GM12878 (cell line): ENCODE results near the gene TRIP12. TPM values are rescaled to one million over a fixed set of nuclear protein-coding genes. Genes with fewer than 3 reads are reported as not detected.

Experiments used
- ATAC-seq: fragments of 200-7000 bp; cut with Tn5 transposase; 3 replicates; pipeline ENCODE4 v1.9.1; 2020; ENCODE audit warnings: mild to moderate bottlenecking, moderate library complexity
- BruUV-seq: library from RNA; stranded (reverse); fragments of 400-500 nt; replicated peaks from 2 replicates; lab custom pipeline; 2021; lab: Mats Ljungman, UMichigan
- CTCF ChIA-PET: fragments of 300-600 bp; sonication (Branson Sonifier 250); formaldehyde crosslinking; extraction: SDS; loops from one replicate; lab custom pipeline; 2021; ENCODE audit warnings: inconsistent platforms; lab: Yijun Ruan, JAX
- POLR2A ChIA-PET: fragments of 350-600 bp; formaldehyde crosslinking; extraction: SDS; loops from one replicate; lab custom pipeline; 2021; ENCODE audit warnings: inconsistent platforms; lab: Charles Lee
- RAD21 ChIA-PET: fragments of 300-600 bp; sonication (Branson Sonifier 250); formaldehyde crosslinking; loops from one replicate; lab custom pipeline; 2023; ENCODE audit warnings: antibody characterized with exemption; ENCODE audit not compliant: unreplicated experiment; lab: Charles Lee
- SMC1A ChIA-PET: fragments of 300-600 bp; sonication (Branson Sonifier 250); formaldehyde crosslinking; loops from one replicate; lab custom pipeline; 2023; ENCODE audit not compliant: unreplicated experiment, uncharacterized antibody; lab: Charles Lee
- DNase-seq: peaks from one replicate; pipeline ENCODE4 v3.0.0-alpha.2; 2011; ENCODE audit warnings: low read depth, low spot score
- FAIRE-seq: peaks from 3 replicates; lab custom pipeline; 2011; peaks lifted over from hg19 to GRCh38; lab: Jason Lieb, UNC
- H2AFZ ChIP-seq: 2 replicates; pipeline ENCODE4 v1.6.0; 2011; ENCODE audit warnings: low read depth, low read length, control low read depth; ENCODE audit not compliant: control insufficient read depth
- H3K27ac ChIP-seq: 2 replicates; pipeline ENCODE4 v1.5.1; 2011; ENCODE audit warnings: control low read depth; ENCODE audit not compliant: control insufficient read depth, insufficient read depth
- H3K27me3 ChIP-seq, 2 experiments: replicated peaks in 1 of 2; 2 replicates each; pipeline versions ENCODE4 v1.6.0 to v1.6.1; 2011; ENCODE audit warnings: low read length in 1 of 2; ENCODE audit not compliant: control insufficient read depth in 2 of 2, insufficient read depth in 2 of 2
- H3K36me3 ChIP-seq, 2 experiments: 2 replicates each; pipeline ENCODE4 v1.5.1; 2011; ENCODE audit warnings: low read length in 1 of 2; ENCODE audit not compliant: control insufficient read depth in 2 of 2, insufficient read depth in 2 of 2
- H3K4me1 ChIP-seq: 2 replicates; pipeline ENCODE4 v1.6.1; 2011; ENCODE audit warnings: mild to moderate bottlenecking, low read length, moderate library complexity, mixed read lengths; ENCODE audit not compliant: control insufficient read depth, insufficient read depth
- H3K4me2 ChIP-seq: 2 replicates; pipeline ENCODE4 v1.6.0; 2011; ENCODE audit warnings: control low read depth; ENCODE audit not compliant: control insufficient read depth, insufficient read depth
- H3K4me3 ChIP-seq: fragments of 200-600 bp; sonication (generic); 2 replicates; pipeline ENCODE4 v1.5.1; 2016
- H3K79me2 ChIP-seq: 2 replicates; pipeline ENCODE4 v1.6.0; 2011; ENCODE audit warnings: low read length; ENCODE audit not compliant: control insufficient read depth, insufficient read depth
- H3K9ac ChIP-seq: 2 replicates; pipeline ENCODE4 v1.8.0; 2011; ENCODE audit warnings: low read length, control low read depth, mixed read lengths; ENCODE audit not compliant: control insufficient read depth, insufficient read depth
- H3K9me3 ChIP-seq: replicated peaks from 3 replicates; pipeline ENCODE4 v1.5.1; 2011; ENCODE audit warnings: mild to moderate bottlenecking, low read length; ENCODE audit not compliant: control insufficient read depth, insufficient read depth
- H4K20me1 ChIP-seq: 2 replicates; pipeline ENCODE4 v1.6.0; 2011; ENCODE audit not compliant: control insufficient read depth, insufficient read depth
- BHLHE40 ChIP-seq, 2 experiments: fragments of 450-650 bp in 1 of 2; IDR thresholded peaks; 2 replicates each; pipeline ENCODE4 v1.6.1; 2011 to 2017; ENCODE audit warnings: low read depth in 2 of 2, borderline replicate concordance in 1 of 2, improper control_type of control experiment in 1 of 2, low read length in 1 of 2, mild to moderate bottlenecking in 1 of 2
- KAT2A ChIP-seq: conservative IDR thresholded peaks from 2 replicates; pipeline ENCODE4 v1.6.1; 2011; ENCODE audit warnings: low read depth, low read length; ENCODE audit not compliant: control insufficient read depth
- NFXL1 ChIP-seq: fragments of 450-650 bp; IDR thresholded peaks from 2 replicates; pipeline ENCODE4 v1.6.1; 2017; ENCODE audit warnings: antibody characterized with exemption, mild to moderate bottlenecking, borderline replicate concordance
- STAT3 ChIP-seq: IDR thresholded peaks from 2 replicates; pipeline ENCODE4 v1.6.1; 2011; ENCODE audit warnings: low read depth, low read length, improper control_type of control experiment
- TCF12 ChIP-seq: IDR thresholded peaks from 2 replicates; pipeline ENCODE4 v1.6.1; 2011; ENCODE audit warnings: low read depth, mild to moderate bottlenecking, low read length
- WGBS: methylation state at CpG from one replicate; pipeline ENCODE4 v1.1.6; 2016; ENCODE audit warnings: low lambda C conversion rate; ENCODE audit not compliant: insufficient replicate concordance, insufficient coverage; ENCODE audit errors: missing lambda C conversion rate; 5-methylcytosine and 5-hydroxymethylcytosine counted together
- in situ Hi-C: fragments of 300-500 bp; cut with MboI; formaldehyde crosslinking; loops from 9 replicates; pipeline ENCODE4 v1.14.3; 2018; ENCODE audit warnings: mixed read lengths
- intact Hi-C: fragments of 100-400 bp; cut with micrococcal nuclease; formaldehyde crosslinking; loops from one replicate; pipeline ENCODE4 v1.14.2; 2022; ENCODE audit not compliant: unreplicated experiment
- polyA plus RNA-seq, 11 experiments: library from polyadenylated mRNA; depleted of rRNA in 4 of 11; unstranded in 6 of 11; stranded (reverse) in 5 of 11; fragments of >200 nt; fragmentation: Nextera tagmentation in 4 of 11; fragmentation: Illumina TruSeq in 1 of 11; extraction: Ambion mirVana in 4 of 11; extraction: Trizol in 1 of 11; gene quantifications; 1 replicate in 1 of 11; 2 replicates in 10 of 11; pipeline versions ENCODE4 v1.2.1 to v1.2.3, GENCODE V29; 2011 to 2016; ENCODE audit warnings: inconsistent platforms in 2 of 11, missing spikeins in 2 of 11, low read depth in 1 of 11
- total RNA-seq, 4 experiments: library from RNA; depleted of rRNA in 3 of 4; stranded (reverse); fragments of >200 nt in 3 of 4; fragmentation: Illumina TruSeq in 1 of 4; extraction: Trizol in 1 of 4; gene quantifications; 2 replicates each; pipeline versions ENCODE4 v1.2.1 to v1.2.3, GENCODE V29; 2013 to 2021
- TF ChIP-seq, protein P1 (sequence below): fragments of 450-650 bp; IDR thresholded peaks from 2 replicates; pipeline ENCODE4 v1.6.1; 2016; ENCODE audit warnings: mild to moderate bottlenecking, moderate library complexity, borderline replicate concordance

Gene TRIP12
- total and polyA plus RNA-seq, 10 of the 15 experiments (the other 5 are each of a cell fraction or from before 2014, with no cell fraction given): 23.1 to 207 (median 97.0) TPM

DNA sequence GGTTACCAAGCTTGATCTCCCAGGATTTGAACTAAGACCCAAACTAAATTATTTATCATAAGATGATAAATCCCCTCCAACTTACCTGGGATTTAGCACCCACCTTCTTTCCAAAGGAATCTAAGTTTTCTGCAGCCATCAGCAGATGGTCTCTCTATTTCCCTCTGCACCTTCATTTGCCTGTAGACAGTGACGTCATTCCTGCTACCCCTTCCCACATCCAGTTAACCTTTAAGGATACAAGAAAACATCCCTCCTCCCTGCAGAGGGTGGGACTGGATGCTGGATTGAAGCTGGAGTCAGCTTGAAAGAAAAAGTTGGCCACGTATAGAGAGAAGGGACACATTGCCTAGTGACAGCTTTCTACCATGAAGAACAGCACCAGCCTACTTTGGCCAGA is 203.8 kb downstream of the TRIP12 start:
- Histone ChIP-seq H4K20me1 (no peaks in the 10 kb centered on the region), H3K4me1 (no peaks in the 10 kb centered on the region), H3K9me3 (no peaks in the 10 kb centered on the region), H3K36me3 (no peaks in the 10 kb centered on the region), H3K79me2 (no peaks in the 10 kb centered on the region), H3K4me2 (no peak overlapping the region), H2AFZ (no peak overlapping the region), H3K9ac (no peak overlapping the region), H3K27me3 (peaks cover 8 to 26% of the 10 kb centered on the region in 2 experiments), H3K27ac (no peak overlapping the region), H3K4me3 (no peak overlapping the region)
- DNase-seq: no peak
- no peak for ATAC-seq
- 0% methylated on average over 2 of the region's 2 CpGs for WGBS
- CTCF ChIA-PET: no interaction called here
- RAD21 ChIA-PET: no interaction called here
- no peak for TF ChIP-seq BHLHE40 (IDR thresholded peaks at IDR 0.05; ENCODE audit: borderline replicate concordance in 1 of 2, low read depth in 2 of 2, low read length in 1 of 2)
- no peak for TF ChIP-seq KAT2A
- TF ChIP-seq, protein P1, sequence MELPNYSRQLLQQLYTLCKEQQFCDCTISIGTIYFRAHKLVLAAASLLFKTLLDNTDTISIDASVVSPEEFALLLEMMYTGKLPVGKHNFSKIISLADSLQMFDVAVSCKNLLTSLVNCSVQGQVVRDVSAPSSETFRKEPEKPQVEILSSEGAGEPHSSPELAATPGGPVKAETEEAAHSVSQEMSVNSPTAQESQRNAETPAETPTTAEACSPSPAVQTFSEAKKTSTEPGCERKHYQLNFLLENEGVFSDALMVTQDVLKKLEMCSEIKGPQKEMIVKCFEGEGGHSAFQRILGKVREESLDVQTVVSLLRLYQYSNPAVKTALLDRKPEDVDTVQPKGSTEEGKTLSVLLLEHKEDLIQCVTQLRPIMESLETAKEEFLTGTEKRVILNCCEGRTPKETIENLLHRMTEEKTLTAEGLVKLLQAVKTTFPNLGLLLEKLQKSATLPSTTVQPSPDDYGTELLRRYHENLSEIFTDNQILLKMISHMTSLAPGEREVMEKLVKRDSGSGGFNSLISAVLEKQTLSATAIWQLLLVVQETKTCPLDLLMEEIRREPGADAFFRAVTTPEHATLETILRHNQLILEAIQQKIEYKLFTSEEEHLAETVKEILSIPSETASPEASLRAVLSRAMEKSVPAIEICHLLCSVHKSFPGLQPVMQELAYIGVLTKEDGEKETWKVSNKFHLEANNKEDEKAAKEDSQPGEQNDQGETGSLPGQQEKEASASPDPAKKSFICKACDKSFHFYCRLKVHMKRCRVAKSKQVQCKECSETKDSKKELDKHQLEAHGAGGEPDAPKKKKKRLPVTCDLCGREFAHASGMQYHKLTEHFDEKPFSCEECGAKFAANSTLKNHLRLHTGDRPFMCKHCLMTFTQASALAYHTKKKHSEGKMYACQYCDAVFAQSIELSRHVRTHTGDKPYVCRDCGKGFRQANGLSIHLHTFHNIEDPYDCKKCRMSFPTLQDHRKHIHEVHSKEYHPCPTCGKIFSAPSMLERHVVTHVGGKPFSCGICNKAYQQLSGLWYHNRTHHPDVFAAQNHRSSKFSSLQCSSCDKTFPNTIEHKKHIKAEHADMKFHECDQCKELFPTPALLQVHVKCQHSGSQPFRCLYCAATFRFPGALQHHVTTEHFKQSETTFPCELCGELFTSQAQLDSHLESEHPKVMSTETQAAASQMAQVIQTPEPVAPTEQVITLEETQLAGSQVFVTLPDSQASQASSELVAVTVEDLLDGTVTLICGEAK: no peak
- TF ChIP-seq TCF12: no peak
- no peak for TF ChIP-seq STAT3
- no peak for TF ChIP-seq NFXL1
- intact Hi-C loops (no loop called here), in situ Hi-C loops (no loop called here)
- BruUV-seq: no TSS peak
- POLR2A ChIA-PET: no interaction called here
- SMC1A ChIA-PET: no interaction called here
- no peak for FAIRE-seq
